NCI-H345 treated with DMSO at 0.1 percent for 48 hours (cell line): Measurements from ENCODE around the gene FGF12.

Source experiments
- DNase-seq: peaks from one replicate; lab custom pipeline; 2025; ENCODE audit not compliant: unreplicated experiment; lab: John Stamatoyannopoulos, UW

FGF12 gene

GRCh38 chr3:192685801-192686200 lies 41.5 kb downstream of the FGF12 start:
- DNase-seq, result no peak

- no peak for DNase-seq
These were observed 43.2 kb downstream of the FGF12 start for GRCh38 chr3:192684151-192684550.

- DNase-seq, result no peak
These were observed 51.2 kb downstream of the FGF12 start for GRCh38 chr3:192675958-192676649.

GRCh38 chr3:192655628-192656027 lies 71.7 kb downstream of the FGF12 start:
- DNase-seq, result no peak

- no peak for DNase-seq
These were observed 72.3 kb downstream of the FGF12 start for GRCh38 chr3:192655040-192655439.

- no peak for DNase-seq
These were observed 73.5 kb downstream of the FGF12 start for GRCh38 chr3:192653862-192654261.

- DNase-seq, result no peak
These were observed 74.6 kb downstream of the FGF12 start for GRCh38 chr3:192652727-192653126.

- no peak for DNase-seq
These were observed 75.4 kb downstream of the FGF12 start for GRCh38 chr3:192651836-192652512.

- DNase-seq, result no peak
These were observed 81.9 kb downstream of the FGF12 start for GRCh38 chr3:192645437-192645836.

- no peak for DNase-seq
These were observed 84.7 kb downstream of the FGF12 start for GRCh38 chr3:192642651-192643050.

- DNase-seq, result no peak
These were observed 85.4 kb downstream of the FGF12 start for GRCh38 chr3:192641919-192642318.

GRCh38 chr3:192639987-192640386 lies 87.4 kb downstream of the FGF12 start:
- no peak for DNase-seq

GRCh38 chr3:192637803-192638202 lies 89.5 kb downstream of the FGF12 start:
- no peak for DNase-seq

- DNase-seq, result no peak
These were observed 90.6 kb downstream of the FGF12 start for GRCh38 chr3:192636517-192637444.

- no peak for DNase-seq
These were observed 97.9 kb downstream of the FGF12 start for GRCh38 chr3:192629429-192629828.

GRCh38 chr3:192621909-192622308 lies 105.4 kb downstream of the FGF12 start:
- no peak for DNase-seq

- no peak for DNase-seq
These were observed 107.1 kb downstream of the FGF12 start for GRCh38 chr3:192620275-192620674.

GRCh38 chr3:192611411-192611810 lies 115.9 kb downstream of the FGF12 start:
- no peak for DNase-seq

GRCh38 chr3:192608726-192609600 lies 118.4 kb downstream of the FGF12 start:
- no peak for DNase-seq

- no peak for DNase-seq
These were observed 119.5 kb downstream of the FGF12 start for GRCh38 chr3:192607798-192608197.

- DNase-seq, result no peak
These were observed 129.4 kb downstream of the FGF12 start for GRCh38 chr3:192597913-192598312.
